GM12801 (cell line): ENCODE results near the gene SLC35F3.

ENCODE experiments used
- TF ChIP-seq, protein P1 (sequence below): IDR thresholded peaks from one replicate; pipeline ENCODE4 v1.5.1; 2011; ENCODE audit warnings: control low read depth; ENCODE audit not compliant: insufficient read length; ENCODE audit errors: extremely low read depth

The SLC35F3 gene

DNA sequence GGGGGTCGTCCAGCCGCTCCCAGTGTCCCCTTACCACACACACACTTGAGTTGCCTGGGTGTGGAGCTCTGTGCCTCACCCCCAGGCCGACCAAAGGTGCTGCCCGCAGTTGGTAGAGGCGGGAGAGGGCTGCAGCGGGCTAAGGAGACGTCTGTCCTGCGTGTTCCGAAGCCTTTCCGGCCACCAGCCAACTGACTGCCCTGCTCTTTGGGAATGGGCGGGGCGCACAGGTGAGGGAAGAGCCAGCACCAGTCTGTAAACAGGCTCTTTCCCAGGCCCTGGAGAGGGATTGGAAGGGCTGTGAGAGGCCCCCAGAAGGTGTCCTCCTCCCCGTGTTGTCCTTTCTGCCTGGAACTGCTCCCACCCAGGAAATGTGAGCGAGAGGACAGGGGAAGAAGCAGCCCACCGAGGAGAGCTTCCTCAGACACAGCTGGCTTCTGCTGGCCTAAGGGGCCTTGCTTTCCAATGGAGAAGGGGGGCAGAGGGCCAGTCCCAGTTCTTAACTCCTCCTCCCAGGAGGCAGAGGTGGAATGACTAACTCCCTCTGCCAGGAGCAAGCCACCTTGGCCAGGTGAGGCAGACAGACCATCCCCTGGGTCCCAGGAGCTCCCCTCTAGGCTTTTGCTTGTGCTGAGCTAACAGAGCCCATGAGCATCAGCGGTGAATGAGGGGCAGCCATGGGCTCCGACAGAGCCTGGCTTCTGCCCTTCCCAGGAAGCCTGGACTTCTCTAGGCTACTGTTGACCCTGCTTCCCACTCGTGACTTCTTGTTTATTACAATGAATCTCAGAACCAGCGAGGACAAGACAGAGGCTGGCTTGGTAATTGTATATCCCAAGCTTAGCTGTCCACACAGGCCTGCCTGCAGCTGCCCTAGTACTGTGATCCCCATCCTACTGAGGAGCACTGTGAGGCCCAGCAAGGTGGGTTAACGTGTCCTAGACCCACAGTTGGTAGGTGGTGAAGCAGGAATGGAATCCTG, 310.7 kb downstream of the SLC35F3 start:
- TF ChIP-seq, protein P1, sequence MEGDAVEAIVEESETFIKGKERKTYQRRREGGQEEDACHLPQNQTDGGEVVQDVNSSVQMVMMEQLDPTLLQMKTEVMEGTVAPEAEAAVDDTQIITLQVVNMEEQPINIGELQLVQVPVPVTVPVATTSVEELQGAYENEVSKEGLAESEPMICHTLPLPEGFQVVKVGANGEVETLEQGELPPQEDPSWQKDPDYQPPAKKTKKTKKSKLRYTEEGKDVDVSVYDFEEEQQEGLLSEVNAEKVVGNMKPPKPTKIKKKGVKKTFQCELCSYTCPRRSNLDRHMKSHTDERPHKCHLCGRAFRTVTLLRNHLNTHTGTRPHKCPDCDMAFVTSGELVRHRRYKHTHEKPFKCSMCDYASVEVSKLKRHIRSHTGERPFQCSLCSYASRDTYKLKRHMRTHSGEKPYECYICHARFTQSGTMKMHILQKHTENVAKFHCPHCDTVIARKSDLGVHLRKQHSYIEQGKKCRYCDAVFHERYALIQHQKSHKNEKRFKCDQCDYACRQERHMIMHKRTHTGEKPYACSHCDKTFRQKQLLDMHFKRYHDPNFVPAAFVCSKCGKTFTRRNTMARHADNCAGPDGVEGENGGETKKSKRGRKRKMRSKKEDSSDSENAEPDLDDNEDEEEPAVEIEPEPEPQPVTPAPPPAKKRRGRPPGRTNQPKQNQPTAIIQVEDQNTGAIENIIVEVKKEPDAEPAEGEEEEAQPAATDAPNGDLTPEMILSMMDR: no peak

DNA sequence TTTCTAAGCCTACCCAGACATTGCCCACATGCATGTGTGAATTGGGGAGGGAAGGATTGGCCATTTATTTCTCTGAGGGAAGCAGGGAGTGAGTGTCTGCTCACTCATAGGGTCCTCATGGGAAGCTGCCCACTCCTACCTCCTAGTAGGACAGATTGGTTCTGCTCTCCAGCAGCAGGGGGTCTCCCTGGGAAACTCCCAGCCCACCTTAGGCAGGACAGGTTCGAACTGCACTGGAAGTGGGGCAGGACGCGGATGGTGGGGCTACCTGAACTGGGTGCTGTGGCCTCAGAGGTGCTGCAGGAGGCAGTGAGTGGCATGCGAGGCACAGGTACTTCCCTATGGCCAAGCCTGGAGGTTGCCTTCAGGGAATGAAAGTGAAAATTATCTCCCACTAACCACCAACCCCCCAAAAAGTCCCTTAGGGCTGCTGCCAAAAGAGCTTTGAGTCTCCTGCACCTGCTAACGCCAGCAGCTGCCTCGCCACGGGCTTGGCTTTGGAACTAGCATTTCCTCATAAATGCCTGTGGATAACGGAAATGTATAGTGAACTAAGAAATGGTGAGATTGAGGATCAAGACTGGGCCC, 311.7 kb downstream of the SLC35F3 start:
- TF ChIP-seq, protein P1: no peak

DNA sequence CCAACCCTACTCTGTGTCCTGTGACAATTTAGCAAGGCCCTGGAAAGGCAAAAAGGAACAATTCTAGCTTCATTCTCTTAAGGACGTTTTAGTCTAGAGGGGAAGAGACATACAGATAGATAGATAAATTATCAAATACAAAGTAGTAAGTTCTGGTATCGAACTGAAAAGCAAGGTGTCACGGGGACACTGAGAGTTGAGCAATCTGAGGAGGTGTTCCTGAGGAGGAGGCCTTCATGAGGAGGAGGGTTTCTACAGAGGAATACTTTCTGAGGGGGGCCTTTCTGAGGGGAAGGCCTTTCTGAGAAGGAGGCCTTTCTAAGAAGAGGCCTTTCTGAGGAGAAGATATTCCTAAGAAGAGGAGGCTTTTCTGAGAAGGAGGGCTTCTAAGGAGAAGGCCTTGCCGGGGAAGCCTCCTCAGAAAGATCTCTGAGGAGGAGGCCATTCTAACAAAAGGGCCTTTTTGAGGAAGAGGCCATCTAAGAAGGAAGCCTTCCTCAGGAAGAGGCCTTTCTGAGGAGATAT, 312.9 kb downstream of the SLC35F3 start:
- TF ChIP-seq, protein P1: no peak

GRCh38 chr1:234218078-234218477, 313.6 kb downstream of the SLC35F3 start:
- TF ChIP-seq, protein P1: no peak

- TF ChIP-seq, protein P1: no peak
Measured at GRCh38 chr1:234219711-234220110, 315.2 kb downstream of the SLC35F3 start.

DNA sequence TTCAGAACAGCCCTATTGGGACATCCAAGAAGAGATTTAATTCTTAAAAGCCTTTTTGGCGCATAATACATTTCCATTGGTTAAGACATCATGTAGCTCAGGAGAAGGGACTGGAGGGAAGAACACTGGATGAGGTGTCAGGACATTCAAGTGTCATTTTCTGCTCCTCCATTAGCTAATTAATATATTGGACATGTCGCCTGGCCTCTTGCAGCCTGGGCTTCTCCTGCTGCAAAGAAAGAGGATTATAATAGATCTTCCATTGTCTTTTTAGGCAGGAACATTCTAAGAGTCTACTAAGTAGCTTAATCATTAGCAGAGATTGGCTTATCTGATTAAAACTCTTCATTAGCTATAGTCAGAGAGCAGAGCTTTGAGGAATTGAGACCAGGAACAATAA, 317.1 kb downstream of the SLC35F3 start:
- TF ChIP-seq, protein P1: no peak

GRCh38 chr1:234222561-234223280, 318.2 kb downstream of the SLC35F3 start:
- TF ChIP-seq, protein P1: no peak
